Ectodermal cell (in vitro differentiated cells): ENCODE results near the gene SLC16A9.

Experiments
- H3K27ac ChIP-seq: 2 replicates; pipeline ENCODE4 v1.7.0; 2013; ENCODE audit warnings: mild to moderate bottlenecking, low read depth, low read length; ENCODE audit not compliant: insufficient read depth, poor library complexity, severe bottlenecking
- H3K27me3 ChIP-seq: 2 replicates; pipeline ENCODE4 v1.7.0; 2013; ENCODE audit warnings: mild to moderate bottlenecking, low read length; ENCODE audit not compliant: insufficient read depth, control insufficient read depth, poor library complexity, severe bottlenecking
- H3K36me3 ChIP-seq: one replicate; pipeline ENCODE4 v1.7.0; 2013; ENCODE audit warnings: low read length; ENCODE audit not compliant: control insufficient read depth, insufficient read depth
- H3K4me1 ChIP-seq: one replicate; pipeline ENCODE4 v1.7.0; 2013; ENCODE audit warnings: low read length; ENCODE audit not compliant: control insufficient read depth, insufficient read depth
- H3K4me3 ChIP-seq: 2 replicates; pipeline ENCODE4 v1.7.0; 2013; ENCODE audit warnings: low read depth, low read length, control low read depth; ENCODE audit not compliant: insufficient read depth
- H3K9me3 ChIP-seq: 2 replicates; pipeline ENCODE4 v1.7.0; 2013; ENCODE audit warnings: mild to moderate bottlenecking, low read length, moderate library complexity; ENCODE audit not compliant: control insufficient read depth
- WGBS, 2 experiments: methylation state at CpG; one replicate each; pipeline ENCODE4 v1.1.7; 2013; ENCODE audit warnings: missing lambda C conversion rate in 2 of 2; 5-methylcytosine and 5-hydroxymethylcytosine counted together

SLC16A9 gene

GRCh38 chr10:59623133-59624121, 86.2 kb downstream of the SLC16A9 start:
- Histone ChIP-seq H3K4me1 (peaks cover 5% of the 10 kb centered on the region), H3K27me3 (no peaks in the 10 kb centered on the region), H3K36me3 (no peaks in the 10 kb centered on the region), H3K9me3 (no peaks in the 10 kb centered on the region), H3K4me3 (no peak overlapping the region), H3K27ac (no peak overlapping the region)
- WGBS, 2 experiments: 85 to 86% methylated on average over 16 of the region's 16 CpGs

- Histone ChIP-seq H3K4me1 (peaks cover 5% of the 10 kb centered on the region), H3K36me3 (no peaks in the 10 kb centered on the region), H3K27ac (no peak overlapping the region), H3K27me3 (no peaks in the 10 kb centered on the region), H3K9me3 (no peaks in the 10 kb centered on the region), H3K4me3 (no peak overlapping the region)
- 64 to 77% methylated on average over 12 to 16 of the region's 16 CpGs for WGBS, 2 experiments
Observed at GRCh38 chr10:59622320-59623132, 87.1 kb downstream of the SLC16A9 start.

GRCh38 chr10:59621771-59622170, 87.9 kb downstream of the SLC16A9 start:
- H3K9me3 ChIP-seq: no peaks in the 10 kb centered on the region
- no peaks in the 10 kb centered on the region for H3K27me3 ChIP-seq
- H3K27ac ChIP-seq: no peak overlapping the region
- no peak overlapping the region for H3K4me3 ChIP-seq
- no peaks in the 10 kb centered on the region for H3K36me3 ChIP-seq
- WGBS, 2 experiments: 100% methylated on average over 1 of the region's 1 CpG
- H3K4me1 ChIP-seq: peaks cover 5% of the 10 kb centered on the region

- Histone ChIP-seq H3K4me3 (no peak overlapping the region), H3K9me3 (no peaks in the 10 kb centered on the region), H3K27me3 (no peaks in the 10 kb centered on the region), H3K4me1 (no peaks in the 10 kb centered on the region), H3K27ac (no peak overlapping the region), H3K36me3 (no peaks in the 10 kb centered on the region)
- WGBS, 2 experiments: 93 to 96% methylated on average over 4 of the region's 4 CpGs
Observed at GRCh38 chr10:59618666-59619065, 91.0 kb downstream of the SLC16A9 start.

GRCh38 chr10:59617996-59618395, 91.7 kb downstream of the SLC16A9 start:
- H3K9me3 ChIP-seq: no peaks in the 10 kb centered on the region
- no peaks in the 10 kb centered on the region for H3K4me1 ChIP-seq
- WGBS, 2 experiments: 100% methylated on average over 1 of the region's 1 CpG
- no peaks in the 10 kb centered on the region for H3K36me3 ChIP-seq
- no peak overlapping the region for H3K27ac ChIP-seq
- no peaks in the 10 kb centered on the region for H3K27me3 ChIP-seq
- no peak overlapping the region for H3K4me3 ChIP-seq

DNA sequence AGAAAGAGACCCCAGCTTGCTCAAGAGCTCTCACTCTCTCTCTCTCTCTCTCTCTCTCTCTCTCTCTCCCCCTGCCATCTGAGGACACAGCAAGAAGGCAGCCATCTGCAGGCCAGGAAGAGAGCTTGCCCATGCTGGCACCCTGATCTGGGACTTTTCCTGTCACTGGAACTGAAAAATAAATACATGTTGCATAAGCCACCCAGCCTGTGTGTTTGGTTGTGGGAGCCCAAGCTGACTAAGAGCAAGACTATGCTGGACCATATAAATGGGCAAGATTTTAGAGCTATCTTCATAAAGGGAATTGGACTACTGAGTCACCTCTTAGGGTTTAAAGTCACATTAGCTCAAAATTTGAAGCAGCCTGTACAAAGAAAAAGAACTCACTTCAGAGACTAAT, 98.6 kb downstream of the SLC16A9 start:
- Histone ChIP-seq H3K27ac (no peak overlapping the region), H3K4me1 (no peaks in the 10 kb centered on the region), H3K36me3 (no peaks in the 10 kb centered on the region), H3K4me3 (no peak overlapping the region), H3K27me3 (no peaks in the 10 kb centered on the region), H3K9me3 (no peaks in the 10 kb centered on the region)

DNA sequence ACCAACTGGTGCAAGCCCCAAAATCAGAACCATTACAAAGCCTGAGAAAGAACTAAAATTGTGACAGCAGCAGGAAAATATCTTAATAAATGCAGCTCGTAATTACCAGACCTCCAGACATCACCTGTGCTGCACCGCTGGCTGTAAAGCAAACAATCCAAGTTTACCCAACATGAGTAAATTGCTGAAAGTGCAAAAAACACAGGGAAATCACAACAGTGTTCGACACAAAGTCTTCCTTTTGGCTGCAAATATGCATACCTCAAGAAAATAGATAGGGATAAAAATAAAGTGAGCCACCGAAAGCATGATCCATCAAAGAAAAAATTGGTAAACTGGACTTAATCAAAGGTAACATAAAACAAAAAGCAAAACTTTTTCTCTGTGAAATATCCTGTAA, 101.7 kb downstream of the SLC16A9 start:
- Histone ChIP-seq H3K9me3 (no peaks in the 10 kb centered on the region), H3K4me3 (no peak overlapping the region), H3K27me3 (no peaks in the 10 kb centered on the region), H3K36me3 (no peaks in the 10 kb centered on the region), H3K4me1 (no peaks in the 10 kb centered on the region), H3K27ac (no peak overlapping the region)
- 89 to 96% methylated on average over 3 to 4 of the region's 4 CpGs for WGBS, 2 experiments

GRCh38 chr10:59606551-59606961, 103.1 kb downstream of the SLC16A9 start:
- Histone ChIP-seq H3K27me3 (no peaks in the 10 kb centered on the region), H3K36me3 (no peaks in the 10 kb centered on the region), H3K9me3 (no peaks in the 10 kb centered on the region), H3K27ac (no peak overlapping the region), H3K4me1 (no peaks in the 10 kb centered on the region), H3K4me3 (no peak overlapping the region)
- 83 to 85% methylated on average over 1 of the region's 1 CpG for WGBS, 2 experiments

- Histone ChIP-seq H3K36me3 (no peaks in the 10 kb centered on the region), H3K27me3 (no peaks in the 10 kb centered on the region)
- 93 to 96% methylated on average over 3 of the region's 3 CpGs for WGBS, 2 experiments
Observed at GRCh38 chr10:59601985-59602384, 107.7 kb downstream of the SLC16A9 start.

More at GRCh38 chr10:59601985-59602384, 107.7 kb downstream of the SLC16A9 start:
- no peak overlapping the region for H3K4me3 ChIP-seq
- no peaks in the 10 kb centered on the region for H3K4me1 ChIP-seq
- no peaks in the 10 kb centered on the region for H3K9me3 ChIP-seq
- H3K27ac ChIP-seq: no peak overlapping the region
